ENCODE results near the gene RNASET2.
"Not testable (repeated sequence)": the region's sequence is repeated elsewhere in the genome, so short reads cannot be mapped to it uniquely, and the experiment has no call there.

RNASET2 gene

DNA sequence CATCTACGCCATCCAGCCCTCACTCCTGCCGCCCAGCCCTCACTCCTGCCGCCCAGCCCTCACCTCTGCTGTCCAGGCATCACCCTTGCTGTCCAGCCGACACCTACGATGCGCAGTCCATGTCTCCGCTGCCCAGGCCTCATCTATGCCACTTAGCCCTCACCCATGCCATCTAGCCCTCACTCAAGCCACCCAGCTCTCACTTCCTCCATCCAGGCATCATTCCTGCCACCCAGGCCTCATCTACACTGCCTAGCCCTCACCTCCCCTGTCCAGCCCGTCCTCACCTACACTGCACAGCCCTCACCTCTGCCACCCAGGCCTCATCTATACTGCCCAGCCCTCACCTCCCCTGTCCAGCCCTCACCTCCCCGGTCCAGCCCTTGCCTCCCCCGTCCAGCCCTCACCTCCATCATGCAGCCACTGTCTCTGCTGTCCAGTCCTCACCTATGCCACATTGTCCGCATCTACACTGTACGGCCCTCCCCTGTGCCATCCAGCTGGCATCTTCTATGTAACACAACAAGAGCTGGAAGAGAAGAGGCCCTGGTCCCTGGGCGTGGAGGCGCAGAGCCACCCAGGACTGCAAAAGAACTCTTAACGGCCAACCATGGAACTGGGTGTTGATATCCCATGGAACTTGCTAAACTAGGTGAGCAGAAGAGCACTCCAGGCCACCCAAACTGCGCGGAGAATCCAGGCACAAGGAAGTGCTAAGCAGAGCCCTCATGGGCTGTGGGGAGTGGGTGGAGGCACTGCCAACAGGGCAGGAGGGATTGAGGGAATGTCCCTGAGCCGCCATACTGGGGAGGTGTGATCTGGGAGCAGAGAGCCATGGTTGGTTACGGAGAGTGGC, 31.0 kb downstream of the RNASET2 start:
- DNase-seq: no peak

DNA sequence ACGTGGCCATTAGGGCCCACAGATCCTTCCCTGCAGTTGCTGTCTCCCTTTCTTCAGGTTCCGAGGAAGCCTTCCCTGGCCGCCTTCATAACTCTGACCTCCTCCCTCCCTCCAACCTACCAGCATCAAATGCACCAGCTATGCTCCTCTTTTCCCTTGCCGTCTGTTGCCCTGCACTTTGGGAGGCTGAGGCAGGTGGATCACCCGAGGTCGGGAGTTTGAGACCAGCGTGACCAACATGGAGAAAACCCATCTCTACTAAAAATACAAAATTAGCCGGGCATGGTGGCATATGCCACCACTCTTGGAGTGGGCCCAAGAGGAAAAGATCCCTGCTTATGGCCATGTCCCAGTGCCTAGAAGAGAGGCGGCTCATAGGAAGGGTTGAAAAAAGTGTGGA, 31.8 kb downstream of the RNASET2 start:
- no peak for DNase-seq

DNA sequence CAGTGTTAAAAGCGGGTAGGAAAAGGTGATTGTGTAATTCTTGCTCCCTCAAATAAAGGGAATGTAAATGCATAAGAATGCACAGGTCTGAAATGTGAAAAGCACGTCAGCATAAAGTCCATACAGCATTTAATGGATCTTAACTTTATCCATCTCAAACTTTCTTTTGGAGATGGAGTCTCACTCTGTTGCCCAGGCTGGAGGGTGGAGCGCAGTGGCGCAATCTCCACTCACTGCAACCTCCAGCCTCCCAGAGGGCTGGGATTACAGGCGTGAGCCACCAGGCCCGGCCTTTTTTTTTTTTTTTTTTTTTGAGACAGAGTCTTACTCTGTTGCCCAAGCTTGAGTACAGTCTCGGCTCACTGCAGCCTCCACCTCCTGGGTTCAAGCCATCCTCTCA, 33.4 kb downstream of the RNASET2 start:
- no peak for DNase-seq

DNA sequence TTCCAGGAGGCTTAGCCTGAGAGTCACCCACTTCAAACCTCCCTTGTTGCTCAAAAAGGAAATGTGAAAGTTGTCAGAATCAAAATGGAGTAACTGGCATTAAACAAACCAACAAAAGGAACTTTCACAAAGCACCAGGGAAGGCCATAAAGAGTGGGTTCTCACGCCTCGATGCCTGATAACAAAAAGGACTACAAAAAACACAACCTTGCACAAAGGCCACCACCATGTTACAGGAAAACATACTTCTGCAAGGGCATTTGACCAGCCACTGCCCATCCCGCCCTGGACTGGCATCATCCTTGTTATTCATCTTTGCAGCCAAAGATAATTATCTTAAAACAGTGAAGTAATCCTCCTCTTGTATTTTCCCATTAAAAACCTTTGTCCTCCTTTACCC, 34.8 kb downstream of the RNASET2 start:
- DNase-seq: no peak

DNA sequence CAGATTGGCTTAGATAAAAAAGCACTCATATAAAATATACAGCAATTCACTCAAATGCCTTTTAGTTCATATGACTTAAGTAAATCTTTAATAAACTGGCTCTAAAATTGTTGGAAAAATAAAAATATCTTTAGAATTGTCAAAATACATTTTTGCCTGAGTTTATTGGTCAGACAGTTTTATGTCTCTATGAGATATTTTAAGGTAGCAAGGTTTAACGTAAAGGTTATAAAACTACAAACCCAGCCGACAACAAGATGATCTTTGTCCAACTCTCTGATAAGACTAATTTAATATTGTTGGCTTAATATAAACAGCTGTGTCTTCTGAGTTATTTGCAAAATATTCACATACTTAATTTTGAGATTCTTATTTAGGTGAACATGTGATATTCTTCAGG, 39.5 kb downstream of the RNASET2 start:
- no peak for DNase-seq

DNA sequence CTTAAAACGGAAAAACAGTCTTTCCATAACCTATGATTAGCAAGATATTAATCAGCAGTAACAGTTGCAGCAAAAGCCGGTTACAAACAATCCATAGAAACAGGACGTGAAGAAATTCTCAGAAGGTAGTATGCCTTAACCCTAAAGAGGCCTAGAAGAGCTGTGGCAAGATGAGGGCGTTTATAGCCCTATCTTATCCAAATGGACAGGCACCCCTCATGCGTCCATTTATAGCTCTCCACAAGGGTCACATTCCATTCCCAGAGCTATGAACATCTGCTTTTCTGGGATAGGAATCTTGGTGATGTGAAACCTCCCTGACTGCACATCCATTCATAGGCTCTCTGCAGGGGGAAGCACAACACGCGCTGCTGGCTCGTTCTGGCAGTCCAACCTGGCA, 40.9 kb downstream of the RNASET2 start:
- DNase-seq: peak; percentile 50

DNA sequence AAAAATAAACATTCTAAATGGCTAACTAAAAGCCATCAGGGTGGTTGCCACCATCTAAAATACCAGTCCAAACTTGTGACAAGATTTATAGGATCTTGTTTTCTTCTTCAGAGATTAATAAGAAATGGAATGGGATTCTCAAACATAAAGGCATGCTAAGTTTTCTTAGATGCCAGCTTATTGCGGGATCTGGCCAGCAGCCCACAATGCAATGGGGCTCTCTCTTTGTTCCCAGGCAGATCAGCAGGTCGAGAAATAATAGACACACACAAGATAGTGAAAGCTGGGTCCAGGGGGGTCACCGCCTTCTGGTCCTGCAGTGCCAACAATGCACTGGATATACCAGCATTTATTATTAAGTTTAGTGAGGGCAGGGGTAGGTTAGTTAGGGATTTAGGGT, 41.4 kb downstream of the RNASET2 start:
- DNase-seq: not testable (repeated sequence)

DNA sequence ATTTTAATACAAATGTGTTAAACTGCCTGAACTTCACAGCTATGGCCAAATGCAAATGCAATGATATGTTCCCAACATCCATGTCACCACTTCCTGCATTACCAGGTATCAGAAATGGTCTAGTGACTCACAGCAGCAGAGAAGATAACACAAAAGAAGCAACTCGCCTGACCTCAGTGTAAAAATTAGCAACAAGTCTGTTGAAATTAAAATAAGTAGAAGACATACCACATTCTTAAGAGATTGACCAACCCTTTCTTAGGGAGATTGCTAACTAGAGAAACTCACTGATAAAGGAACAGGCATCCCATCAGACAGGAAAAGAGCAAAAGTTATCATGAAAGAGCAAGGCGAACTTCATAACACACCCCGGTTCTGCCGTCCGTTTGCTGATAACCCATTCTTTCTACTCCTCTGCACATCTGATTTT, 45.1 kb downstream of the RNASET2 start:
- DNase-seq: peak; percentile 51

DNA sequence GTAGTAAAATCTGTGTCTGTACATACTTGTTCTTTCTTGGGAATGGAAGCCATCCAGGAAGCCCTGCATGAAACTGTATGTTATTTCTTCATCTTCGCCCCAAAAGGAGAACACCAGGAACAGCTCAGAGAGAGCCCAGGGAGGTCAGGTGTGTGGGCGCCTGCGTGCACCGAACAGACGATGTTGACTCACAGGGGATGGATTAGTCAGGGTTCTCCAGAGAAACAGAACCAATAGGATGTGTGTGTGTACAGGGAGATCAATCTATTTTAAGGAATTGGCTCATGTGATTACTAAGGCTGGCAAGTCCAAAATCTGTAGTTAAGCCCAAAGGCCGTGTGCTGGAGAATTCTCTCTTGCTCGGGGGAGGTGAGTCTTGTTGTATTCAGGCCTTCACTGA, 45.7 kb downstream of the RNASET2 start:
- no peak for DNase-seq

DNA sequence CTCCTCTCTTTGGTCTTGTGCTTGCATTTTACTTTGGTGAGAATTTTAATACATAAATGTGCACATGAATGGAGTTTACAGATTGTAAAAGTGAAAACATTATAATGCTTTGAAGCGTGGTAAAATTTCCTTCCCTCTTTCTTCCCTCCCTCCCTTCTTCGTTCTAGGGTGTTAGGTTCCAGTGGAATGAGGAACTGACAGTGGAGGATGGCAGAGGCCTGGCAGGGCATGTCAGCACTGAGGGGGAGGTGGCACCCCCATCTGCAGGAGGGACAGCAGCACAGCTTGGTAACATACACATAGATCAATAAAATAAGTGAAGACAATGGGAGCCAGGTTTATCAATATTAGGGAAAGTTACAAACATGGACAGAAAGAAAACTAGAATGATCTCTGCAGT, 47.5 kb downstream of the RNASET2 start:
- peak; percentile 20 for DNase-seq

DNA sequence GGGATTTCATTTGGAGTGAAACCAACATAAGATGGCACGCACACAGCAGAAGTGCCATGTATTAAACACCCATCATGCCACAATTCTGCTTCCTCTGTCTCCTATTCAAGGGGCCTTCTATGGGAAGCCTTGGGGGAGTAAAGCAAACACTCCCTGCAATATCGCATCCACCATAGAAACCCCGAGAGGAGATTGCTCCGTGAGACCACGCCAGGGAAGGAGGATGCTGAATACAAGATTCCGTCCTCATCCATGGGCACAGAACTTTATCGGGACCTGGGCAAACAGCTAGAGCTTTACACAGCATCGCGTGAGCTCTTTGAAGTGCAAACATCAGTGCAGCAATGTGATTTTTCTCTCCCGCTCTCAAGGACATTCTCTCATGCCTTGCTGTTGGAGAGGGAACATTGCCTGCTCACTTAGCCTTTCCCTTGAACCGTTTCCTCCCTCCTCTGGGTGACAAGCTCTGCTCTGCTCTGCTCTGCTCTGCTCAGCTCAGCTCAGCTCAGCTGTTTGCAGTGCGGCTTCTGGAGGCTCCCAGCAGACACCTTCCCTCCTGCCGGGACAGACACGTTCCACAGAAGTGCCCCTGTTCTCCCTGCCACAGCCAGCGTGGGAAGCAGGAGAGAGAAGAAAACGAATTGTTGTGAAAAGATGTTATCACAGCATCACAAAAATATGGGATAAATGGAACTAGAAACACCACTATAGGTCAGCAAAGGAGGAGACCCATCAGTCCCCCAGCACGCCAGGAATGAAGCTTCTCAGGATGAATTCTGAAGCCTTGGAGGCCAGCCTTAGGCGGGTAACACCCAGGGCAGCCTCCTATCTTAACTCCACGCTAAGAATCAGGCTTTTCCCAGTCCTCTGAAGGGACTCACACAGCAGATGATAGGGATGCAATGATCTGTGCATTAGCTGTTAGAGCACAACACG, 48.2 kb downstream of the RNASET2 start:
- no peak for DNase-seq

DNA sequence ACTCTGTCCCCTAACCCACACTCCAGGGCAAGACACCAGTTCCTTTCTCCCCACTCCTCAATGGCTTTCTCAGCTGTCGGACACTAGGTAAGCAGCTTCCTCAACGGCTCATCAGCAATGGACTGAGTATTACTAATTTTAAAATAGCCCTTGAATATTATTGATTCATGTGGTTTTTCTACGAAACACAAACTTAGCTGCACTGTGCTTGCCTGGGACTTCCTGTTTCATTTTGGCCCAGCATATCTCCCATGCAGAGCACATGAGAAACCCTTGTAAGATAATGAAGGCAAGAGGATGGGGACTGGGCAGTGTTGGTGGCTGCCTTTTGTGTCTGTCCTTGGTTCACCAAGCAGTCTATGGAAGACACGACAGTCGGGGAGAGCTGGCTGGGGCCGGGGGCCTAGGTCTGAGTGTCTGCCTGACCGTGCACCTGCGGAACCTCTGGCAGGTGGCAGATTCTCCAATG, 48.9 kb downstream of the RNASET2 start:
- DNase-seq: peak; percentile 32

DNA sequence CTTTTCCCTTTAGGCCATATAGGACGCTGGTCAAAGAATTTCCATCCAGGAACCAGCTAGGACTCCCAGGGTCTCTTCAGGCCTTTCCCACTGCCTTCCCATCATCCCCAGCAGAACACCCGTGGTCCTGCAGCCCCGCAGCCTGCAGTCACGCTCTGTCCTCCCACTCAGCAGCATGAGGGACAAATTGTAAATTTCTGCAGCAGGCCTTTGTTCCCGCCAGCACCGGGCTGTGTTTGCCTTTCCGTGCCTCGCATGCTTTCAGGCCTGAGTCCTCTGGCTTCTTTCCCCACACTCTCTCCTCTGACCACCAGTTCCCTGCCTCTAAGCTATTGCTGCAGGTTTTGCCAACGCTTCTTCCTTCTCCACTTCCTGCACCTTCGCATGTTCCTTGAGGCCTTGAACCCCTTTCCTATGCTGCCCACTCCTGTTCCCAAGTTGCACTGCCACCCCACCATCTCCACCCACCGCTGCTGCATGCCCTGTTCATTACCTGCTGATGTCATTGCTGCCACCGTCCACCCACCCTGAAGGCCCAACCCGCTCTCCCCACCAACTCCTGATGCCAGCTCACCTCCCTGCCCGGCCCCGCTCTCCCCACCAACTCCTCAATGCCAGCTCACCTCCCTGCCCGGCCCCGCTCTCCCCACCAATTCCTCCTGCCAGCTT, 49.8 kb downstream of the RNASET2 start:
- DNase-seq: no peak

DNA sequence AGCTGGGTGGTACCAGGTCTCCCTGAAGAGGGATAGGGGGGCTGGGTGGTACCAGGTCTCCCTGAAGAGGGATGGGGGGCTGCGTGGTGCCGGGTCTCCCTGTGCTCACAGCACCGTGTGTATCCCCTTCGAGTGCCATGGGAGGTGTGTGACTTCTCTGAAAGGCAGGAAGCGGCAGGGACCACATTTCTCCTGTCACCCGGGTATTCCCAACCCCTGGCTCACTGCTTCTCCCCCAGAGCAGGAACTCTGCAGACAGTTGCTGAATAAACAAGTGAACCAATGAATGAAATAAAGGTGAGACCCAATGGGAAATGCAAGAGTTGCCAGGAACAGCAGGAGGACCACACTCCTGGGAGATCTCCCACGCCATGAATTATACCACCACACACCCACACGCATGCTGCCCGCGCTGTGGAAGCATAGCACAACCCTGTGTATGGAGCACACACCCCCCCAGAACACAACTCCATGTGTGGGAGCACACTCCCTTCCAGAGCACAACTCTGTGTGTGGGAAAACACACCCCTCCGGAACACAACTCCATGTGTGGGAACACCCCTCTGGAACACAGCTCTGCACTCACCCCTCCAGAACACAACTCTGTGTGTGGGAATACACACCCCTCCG, 50.7 kb downstream of the RNASET2 start:
- no peak for DNase-seq

DNA sequence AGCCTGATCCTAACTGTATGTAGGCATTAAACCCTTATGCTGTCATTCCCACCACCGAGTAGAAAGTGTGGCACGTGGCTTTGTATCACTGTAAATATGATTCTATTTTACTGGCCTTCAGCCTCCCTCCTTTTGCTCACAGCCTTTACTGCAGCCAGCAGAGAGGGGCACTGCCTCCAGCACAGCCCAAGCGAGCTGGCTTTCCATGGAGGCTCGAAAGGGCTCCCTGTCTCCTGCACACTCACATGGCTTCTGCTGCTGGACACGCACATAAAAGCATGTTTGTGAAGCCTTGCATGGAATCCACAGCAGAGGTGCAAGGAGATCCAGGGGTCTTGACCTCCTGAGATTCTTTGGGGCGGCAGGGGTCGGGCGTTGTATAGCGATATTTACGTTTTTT, 51.3 kb downstream of the RNASET2 start:
- DNase-seq: no peak

DNA sequence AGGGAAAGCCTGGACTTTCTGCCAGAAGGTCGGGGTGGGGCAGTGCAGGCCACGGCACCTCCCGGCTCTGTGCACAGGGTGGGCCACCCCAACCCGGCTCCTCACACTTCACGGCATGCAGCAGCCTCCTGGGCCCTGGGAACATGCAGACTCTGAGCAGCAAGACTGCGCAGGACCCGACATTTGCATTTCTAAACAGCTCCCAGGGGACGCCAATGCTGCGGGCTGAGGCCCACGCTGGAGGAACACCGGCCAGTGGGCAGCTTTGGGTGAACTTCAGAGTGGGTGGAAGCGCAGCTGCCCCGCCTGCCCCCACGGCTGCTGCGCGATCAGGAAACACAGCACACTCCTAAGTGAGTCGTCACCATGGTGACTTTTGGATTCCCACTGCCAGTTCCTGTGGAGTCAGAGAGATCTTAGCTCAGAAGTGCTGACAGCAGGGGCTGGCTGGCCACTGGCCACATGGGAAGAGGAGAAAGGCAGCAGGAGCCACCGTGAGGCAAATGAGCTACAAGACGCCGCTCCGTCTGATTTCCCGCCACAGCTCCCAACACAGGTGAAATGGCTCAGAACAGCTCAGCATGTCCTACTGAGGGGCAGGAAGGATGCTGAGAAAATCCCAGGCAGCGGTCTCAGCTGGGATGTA, 52.1 kb downstream of the RNASET2 start:
- no peak for DNase-seq

DNA sequence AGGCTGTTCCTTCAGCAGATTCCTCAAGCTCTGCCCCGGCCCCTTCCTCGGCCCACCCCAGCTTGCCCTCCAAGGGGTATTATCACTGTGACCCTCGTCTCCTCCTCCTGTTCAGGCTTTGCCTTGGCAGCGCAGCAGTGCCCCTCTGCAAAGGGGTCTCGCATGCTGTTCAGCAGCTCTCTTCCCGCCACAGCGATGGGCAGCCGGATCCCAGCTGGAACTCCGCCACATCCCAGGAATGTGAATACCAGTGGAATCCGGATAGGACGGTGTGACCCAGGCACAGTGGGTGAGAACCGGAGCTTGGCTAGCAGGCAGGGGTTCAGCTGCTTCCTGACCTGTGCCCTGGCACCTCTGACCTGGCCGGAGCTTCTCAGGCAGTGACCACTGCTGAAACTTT, 52.9 kb downstream of the RNASET2 start:
- no peak for DNase-seq

DNA sequence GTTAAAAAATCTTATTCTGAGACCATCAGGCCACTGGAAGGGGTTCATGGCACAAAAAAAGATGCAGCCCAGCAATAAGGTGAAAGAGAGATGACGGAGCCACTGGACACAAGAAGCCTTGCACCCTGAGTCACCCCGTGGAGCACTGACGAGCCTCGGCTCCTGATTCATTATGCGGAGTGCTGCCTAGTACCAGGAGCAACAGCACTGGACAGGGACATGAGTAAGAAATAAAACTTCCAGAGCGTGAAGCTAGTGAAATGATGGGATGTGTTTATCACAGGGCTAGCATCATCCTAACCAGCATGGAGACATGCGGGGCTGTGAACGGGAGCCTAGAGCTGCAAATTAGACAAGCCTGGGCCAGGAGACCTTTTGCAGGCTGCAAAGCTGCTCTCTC, 53.3 kb downstream of the RNASET2 start:
- no peak for DNase-seq

DNA sequence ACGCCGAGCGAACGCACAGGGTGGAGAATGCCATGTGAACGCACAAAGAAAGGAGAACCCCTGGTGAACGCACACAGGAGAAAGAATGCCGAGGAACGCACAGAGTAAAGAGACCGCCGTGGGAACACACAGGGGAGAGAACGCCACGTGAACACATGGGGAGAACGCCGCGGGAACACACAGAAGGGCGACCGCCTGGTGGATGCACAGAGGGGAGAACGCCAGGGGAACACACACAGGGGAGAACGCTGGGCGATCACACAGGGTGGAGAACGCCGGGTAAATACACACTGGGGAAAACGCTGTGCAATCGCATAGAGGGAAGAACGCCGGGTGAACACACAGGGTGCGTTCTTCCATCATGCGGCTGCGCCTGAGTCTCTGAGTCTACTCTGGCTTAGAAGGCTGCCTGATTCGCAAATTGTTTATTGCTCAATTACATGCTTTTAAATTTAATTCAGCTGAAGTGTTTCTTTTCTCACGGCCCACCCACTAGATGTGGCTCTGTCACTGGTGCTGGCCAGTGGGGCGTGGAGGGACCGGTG, 54.1 kb downstream of the RNASET2 start:
- no peak for DNase-seq

DNA sequence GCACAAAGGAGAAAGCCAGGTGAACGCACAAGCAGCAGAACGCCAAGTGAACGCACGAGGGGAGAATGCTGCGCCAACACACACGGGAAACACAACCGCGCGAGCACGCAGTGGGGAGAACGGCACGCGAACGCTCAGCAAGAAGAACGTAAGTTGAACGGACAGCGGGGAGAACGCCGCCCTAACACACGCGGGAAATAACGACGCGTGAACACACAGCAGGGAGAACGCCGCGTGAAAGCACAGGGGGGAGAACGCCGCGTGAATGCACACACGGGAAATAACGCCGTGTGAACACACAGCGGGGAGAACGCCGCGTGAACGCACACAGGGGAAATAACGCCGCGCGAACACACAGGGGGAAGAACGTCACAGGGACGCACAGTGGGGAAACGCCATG, 54.7 kb downstream of the RNASET2 start:
- DNase-seq: no peak

DNA sequence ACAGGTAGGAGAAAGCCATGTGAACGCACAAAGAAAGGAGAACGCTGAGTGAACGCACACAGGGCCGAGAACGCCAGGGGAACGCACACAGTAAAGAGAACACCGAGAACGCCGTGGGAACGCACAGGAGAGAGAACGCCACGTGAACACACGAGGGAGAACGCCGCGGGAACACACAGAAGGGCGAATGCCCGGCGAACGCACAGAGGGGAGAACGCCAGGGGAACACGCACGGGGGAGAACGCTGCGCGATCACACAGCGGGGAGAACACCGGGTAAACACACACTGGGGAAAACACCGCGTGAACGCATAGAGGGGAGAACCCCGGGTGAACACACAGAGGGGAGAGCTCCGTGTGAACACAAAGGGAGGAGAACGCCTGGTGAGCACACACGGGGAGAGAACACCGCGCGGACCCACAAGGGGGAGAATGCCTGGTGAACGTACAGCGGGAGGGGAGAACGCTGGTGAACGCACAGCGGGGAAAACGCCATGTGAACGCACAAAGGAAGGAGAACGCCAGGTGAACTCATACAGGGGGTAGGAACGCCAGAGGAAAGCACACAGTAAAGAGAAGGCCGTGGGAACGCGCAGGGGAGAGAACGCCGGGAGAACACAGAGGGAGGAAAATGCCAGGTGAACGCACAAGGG, 55.3 kb downstream of the RNASET2 start:
- DNase-seq: no peak
